ENCODE measurements around the gene MIR17HG.

- no peak for TF ChIP-seq CTCF (conservative IDR thresholded peaks at IDR 0.05; ENCODE audit: low read depth, low read length)
- TF ChIP-seq EZH2 (IDR thresholded peaks at IDR 0.05; ENCODE audit: borderline replicate concordance, low read depth, low read length, poor library complexity, severe bottlenecking): no peak
These were observed 52.5 kb downstream of the MIR17HG start for GRCh38 chr13:91400063-91400399.

Data from A673 (cell line).